SU-DHL-6 (cell line): ENCODE data around the gene ZNF708.

Experiments used
- EZH2phosphoT487 ChIP-seq: fragments of 200-600 bp; sonication (generic), shearing (Covaris generic); conservative IDR thresholded peaks from 2 replicates; pipeline ENCODE4 v1.6.1; 2018; ENCODE audit warnings: mild to moderate bottlenecking, antibody characterized with exemption, low read length, moderate library complexity, mixed read lengths
- TF ChIP-seq, protein P1 (sequence below): fragments of 200-600 bp; sonication (generic); IDR thresholded peaks from one replicate; pipeline ENCODE4 v1.5.1; 2017; ENCODE audit warnings: antibody characterized with exemption, mild to moderate bottlenecking, low read length, moderate library complexity; ENCODE audit not compliant: insufficient read depth, poor library complexity, severe bottlenecking

DNA sequence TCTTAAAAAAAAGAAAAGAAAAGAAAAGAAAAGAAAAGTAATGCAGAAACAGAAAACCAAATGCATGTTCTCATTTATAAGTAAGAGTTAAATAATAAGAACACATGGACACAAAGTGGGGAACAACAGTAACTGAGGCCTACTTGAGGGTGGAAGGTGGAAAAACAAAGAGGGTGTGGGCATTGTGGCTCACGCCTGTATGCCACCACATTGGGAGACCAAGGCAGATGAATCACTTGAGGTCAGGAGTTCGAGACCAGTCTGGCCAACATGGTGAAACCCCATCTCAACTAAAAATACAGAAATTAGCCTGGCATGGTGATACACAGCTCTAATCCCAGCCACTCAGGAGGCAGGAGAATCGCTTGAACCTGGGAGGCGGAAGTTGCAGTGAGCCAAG lies 8.1 kb downstream of the ZNF708 start:
- TF ChIP-seq, protein P1, sequence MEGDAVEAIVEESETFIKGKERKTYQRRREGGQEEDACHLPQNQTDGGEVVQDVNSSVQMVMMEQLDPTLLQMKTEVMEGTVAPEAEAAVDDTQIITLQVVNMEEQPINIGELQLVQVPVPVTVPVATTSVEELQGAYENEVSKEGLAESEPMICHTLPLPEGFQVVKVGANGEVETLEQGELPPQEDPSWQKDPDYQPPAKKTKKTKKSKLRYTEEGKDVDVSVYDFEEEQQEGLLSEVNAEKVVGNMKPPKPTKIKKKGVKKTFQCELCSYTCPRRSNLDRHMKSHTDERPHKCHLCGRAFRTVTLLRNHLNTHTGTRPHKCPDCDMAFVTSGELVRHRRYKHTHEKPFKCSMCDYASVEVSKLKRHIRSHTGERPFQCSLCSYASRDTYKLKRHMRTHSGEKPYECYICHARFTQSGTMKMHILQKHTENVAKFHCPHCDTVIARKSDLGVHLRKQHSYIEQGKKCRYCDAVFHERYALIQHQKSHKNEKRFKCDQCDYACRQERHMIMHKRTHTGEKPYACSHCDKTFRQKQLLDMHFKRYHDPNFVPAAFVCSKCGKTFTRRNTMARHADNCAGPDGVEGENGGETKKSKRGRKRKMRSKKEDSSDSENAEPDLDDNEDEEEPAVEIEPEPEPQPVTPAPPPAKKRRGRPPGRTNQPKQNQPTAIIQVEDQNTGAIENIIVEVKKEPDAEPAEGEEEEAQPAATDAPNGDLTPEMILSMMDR, result no peak
- TF ChIP-seq EZH2phosphoT487, result no peak
